Measurements from ENCODE around the gene ALDH3A1. TPM values are rescaled to one million over a fixed set of nuclear protein-coding genes. Genes with fewer than 3 reads are reported as not detected.
A peak's percentile ranks its signal among the peaks of the same experiment; 100 is the strongest.

ALDH3A1 gene
- total and polyA plus RNA-seq, 5 donors from 2014 or later: 0.14 TPM; not detected in 4

GRCh38 chr17:19756546-19756945 is 8.4 kb upstream of the ALDH3A1 start:
- H3K4me1 Mint-ChIP-seq: peaks cover 0 to 10% (median 2%) of the 10 kb centered on the region in 4 donors
- no peaks in the 10 kb centered on the region for H3K36me3 Mint-ChIP-seq
- DNase-seq: no peak
- no peak for ATAC-seq (ENCODE audit: low read depth in 2 of 2)
- no peak overlapping the region for H3K27ac ChIP-seq (ENCODE audit: insufficient read depth, low read length, poor library complexity, severe bottlenecking)
- H3K9me3 Mint-ChIP-seq: no peaks in the 10 kb centered on the region
- peaks cover 5% of the 10 kb centered on the region for H3K27me3 ChIP-seq (ENCODE audit: control insufficient read depth, insufficient read depth, low read length)
- H3K27ac Mint-ChIP-seq: no peak overlapping the region
- no peaks in the 10 kb centered on the region for H3K36me3 ChIP-seq (ENCODE audit: control insufficient read depth, insufficient read depth, low read length)
- H3K9me3 ChIP-seq (ENCODE audit: control insufficient read depth in 2 of 2, low read length in 2 of 2): no peaks in the 10 kb centered on the region
- no peaks in the 10 kb centered on the region for H3K4me1 ChIP-seq (ENCODE audit: control insufficient read depth, insufficient read depth, low read length, poor library complexity, severe bottlenecking)
- no peak overlapping the region for H3K4me3 ChIP-seq (ENCODE audit: low read depth, low read length)
- peaks cover 38% of the 10 kb centered on the region for H3K27me3 Mint-ChIP-seq
- H3K4me3 Mint-ChIP-seq: no peak overlapping the region

DNA sequence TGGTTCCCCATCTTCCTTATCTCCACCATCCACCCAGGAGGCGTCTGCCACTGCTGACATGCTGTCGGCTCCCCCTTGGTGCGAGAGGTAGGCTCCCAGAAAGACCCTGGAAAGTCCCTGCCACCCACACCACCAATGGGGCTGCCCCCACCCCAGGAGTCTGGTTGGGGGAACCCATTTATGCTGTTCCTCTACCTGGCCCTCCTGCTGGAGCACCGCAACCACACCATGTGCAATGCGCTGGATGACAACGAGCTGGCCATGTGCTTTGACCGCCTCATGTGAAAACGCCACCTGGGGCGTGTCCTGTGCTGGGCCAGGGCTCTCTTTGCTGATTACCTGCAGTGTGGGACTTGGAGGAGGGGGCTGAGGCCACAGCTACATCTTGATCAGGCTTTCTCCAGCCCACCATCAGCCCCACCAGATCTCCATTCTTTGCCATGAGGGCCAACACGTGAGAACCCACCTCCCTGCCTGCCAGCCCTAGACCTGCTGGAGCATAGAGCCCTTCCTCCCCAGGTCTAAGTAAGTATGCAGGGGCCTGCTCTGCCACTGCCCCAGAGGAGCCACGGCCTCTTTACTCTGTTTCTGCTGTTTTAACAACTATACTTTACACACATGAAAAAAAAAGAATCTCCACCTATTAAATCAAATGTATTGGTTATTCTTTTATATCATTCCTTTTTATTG is 7.9 kb upstream of the ALDH3A1 start:
- Mint-ChIP-seq H3K4me1 (peaks cover 0 to 9% (median 2%) of the 10 kb centered on the region in 4 donors), H3K27ac (peak overlapping the region in 1 of 3 donors; percentile 91), H3K27me3 (peaks cover 38% of the 10 kb centered on the region), H3K36me3 (no peaks in the 10 kb centered on the region), H3K4me3 (no peak overlapping the region), H3K9me3 (no peaks in the 10 kb centered on the region)
- H3K9me3 ChIP-seq (ENCODE audit: control insufficient read depth in 2 of 2, low read length in 2 of 2): no peaks in the 10 kb centered on the region
- no peak overlapping the region for H3K27ac ChIP-seq (ENCODE audit: insufficient read depth, low read length, poor library complexity, severe bottlenecking)
- ATAC-seq (ENCODE audit: low read depth in 2 of 2) (peak in 1 of 2 donors; percentile 28), DNase-seq (no peak)
- no peak overlapping the region for H3K4me3 ChIP-seq (ENCODE audit: low read depth, low read length)
- H3K27me3 ChIP-seq (ENCODE audit: control insufficient read depth, insufficient read depth, low read length): peaks cover 5% of the 10 kb centered on the region
- H3K36me3 ChIP-seq (ENCODE audit: control insufficient read depth, insufficient read depth, low read length): no peaks in the 10 kb centered on the region
- H3K4me1 ChIP-seq (ENCODE audit: control insufficient read depth, insufficient read depth, low read length, poor library complexity, severe bottlenecking): no peaks in the 10 kb centered on the region

GRCh38 chr17:19755392-19755791 is 7.3 kb upstream of the ALDH3A1 start:
- no peak for DNase-seq
- H3K36me3 Mint-ChIP-seq: no peaks in the 10 kb centered on the region
- H3K27me3 Mint-ChIP-seq: peaks cover 38% of the 10 kb centered on the region
- Histone ChIP-seq H3K36me3 (ENCODE audit: control insufficient read depth, insufficient read depth, low read length) (no peaks in the 10 kb centered on the region), H3K27ac (ENCODE audit: insufficient read depth, low read length, poor library complexity, severe bottlenecking) (no peak overlapping the region), H3K4me1 (ENCODE audit: control insufficient read depth, insufficient read depth, low read length, poor library complexity, severe bottlenecking) (no peaks in the 10 kb centered on the region), H3K4me3 (ENCODE audit: low read depth, low read length) (no peak overlapping the region), H3K27me3 (ENCODE audit: control insufficient read depth, insufficient read depth, low read length) (peaks cover 5% of the 10 kb centered on the region), H3K9me3 (ENCODE audit: control insufficient read depth in 2 of 2, low read length in 2 of 2) (no peaks in the 10 kb centered on the region)
- no peak for ATAC-seq (ENCODE audit: low read depth in 2 of 2)
- peaks cover 0 to 2% (median 0%) of the 10 kb centered on the region in 7 donors for H3K9me3 Mint-ChIP-seq
- H3K27ac Mint-ChIP-seq: peak overlapping the region in 1 of 3 donors; percentile 91
- H3K4me3 Mint-ChIP-seq: no peak overlapping the region
- H3K4me1 Mint-ChIP-seq: peaks cover 0 to 4% (median 2%) of the 10 kb centered on the region in 4 donors

DNA sequence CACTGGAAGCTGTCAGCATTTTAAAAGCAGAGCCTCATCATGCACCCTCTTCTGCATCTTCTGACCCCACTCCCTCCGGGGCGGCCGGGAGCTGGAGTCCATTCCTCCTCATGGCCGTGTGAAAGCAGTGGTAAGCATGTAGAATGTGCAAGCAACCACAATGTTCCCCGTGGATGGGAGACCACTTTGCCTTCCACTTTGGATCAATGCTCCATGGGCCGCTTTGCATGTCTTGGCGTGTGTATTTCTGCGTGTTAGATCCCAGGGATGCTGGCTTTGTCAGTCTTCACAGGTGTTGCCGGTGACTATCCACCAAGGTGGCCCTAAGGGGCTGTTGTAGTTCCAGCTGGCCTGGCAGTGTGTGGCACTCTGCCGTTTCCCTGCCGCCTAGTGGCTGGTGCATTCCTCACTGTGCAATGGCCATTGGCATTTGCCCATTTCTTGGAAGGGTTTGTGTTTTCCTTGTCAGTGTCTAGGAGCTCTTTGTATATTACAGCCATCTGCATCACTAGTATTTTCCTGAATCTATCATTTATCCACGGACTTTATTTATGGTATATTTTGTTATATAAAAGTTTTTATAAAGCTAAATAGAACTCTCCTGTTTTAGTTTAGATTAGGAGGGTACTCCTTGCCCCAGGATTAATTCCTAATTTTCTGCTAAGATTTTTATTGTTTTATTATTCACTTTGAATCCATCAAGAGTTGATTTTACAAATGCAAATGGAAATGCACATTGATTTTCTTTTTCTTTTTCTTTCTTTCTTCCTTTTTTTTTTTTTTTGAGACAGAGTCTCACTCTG is 5.8 kb upstream of the ALDH3A1 start:
- Histone ChIP-seq H3K27ac (ENCODE audit: insufficient read depth, low read length, poor library complexity, severe bottlenecking) (no peak overlapping the region), H3K9me3 (ENCODE audit: control insufficient read depth in 2 of 2, low read length in 2 of 2) (no peaks in the 10 kb centered on the region), H3K36me3 (ENCODE audit: control insufficient read depth, insufficient read depth, low read length) (no peaks in the 10 kb centered on the region), H3K4me3 (ENCODE audit: low read depth, low read length) (no peak overlapping the region), H3K4me1 (ENCODE audit: control insufficient read depth, insufficient read depth, low read length, poor library complexity, severe bottlenecking) (no peaks in the 10 kb centered on the region), H3K27me3 (ENCODE audit: control insufficient read depth, insufficient read depth, low read length) (peaks cover 5% of the 10 kb centered on the region)
- Mint-ChIP-seq H3K4me3 (no peak overlapping the region), H3K9me3 (peaks cover 0 to 2% (median 0%) of the 10 kb centered on the region in 7 donors), H3K36me3 (no peaks in the 10 kb centered on the region), H3K4me1 (peaks cover 0 to 3% (median 0%) of the 10 kb centered on the region in 4 donors), H3K27ac (no peak overlapping the region), H3K27me3 (peaks cover 36% of the 10 kb centered on the region)
- ATAC-seq (ENCODE audit: low read depth in 2 of 2) (no peak), DNase-seq (no peak)

DNA sequence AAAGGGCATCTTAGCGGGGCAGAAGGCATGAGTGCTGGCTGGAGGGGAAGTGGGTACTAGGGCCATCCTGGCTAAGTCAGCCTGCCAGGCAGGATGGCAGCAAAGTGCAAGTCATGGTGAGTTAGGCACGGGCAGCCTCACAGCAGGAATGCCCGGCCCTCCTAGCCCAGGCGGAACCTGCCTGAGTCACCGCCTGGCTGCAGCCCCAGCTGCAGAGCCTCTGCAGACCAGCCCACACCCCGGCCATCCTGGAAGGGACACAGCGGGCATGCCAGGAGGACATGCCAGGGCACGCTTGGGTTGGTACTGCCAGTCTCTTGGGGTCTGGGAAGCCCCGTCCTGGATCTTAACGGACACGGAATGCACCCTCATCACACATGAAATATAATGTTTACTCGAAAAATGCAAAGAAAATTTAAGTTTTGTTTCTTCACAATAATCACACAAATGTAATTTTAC is 5.0 kb upstream of the ALDH3A1 start:
- peaks cover 0 to 2% (median 0%) of the 10 kb centered on the region in 7 donors for H3K9me3 Mint-ChIP-seq
- H3K36me3 Mint-ChIP-seq: no peaks in the 10 kb centered on the region
- Histone ChIP-seq H3K27me3 (ENCODE audit: control insufficient read depth, insufficient read depth, low read length) (peaks cover 5% of the 10 kb centered on the region), H3K4me1 (ENCODE audit: control insufficient read depth, insufficient read depth, low read length, poor library complexity, severe bottlenecking) (no peaks in the 10 kb centered on the region), H3K9me3 (ENCODE audit: control insufficient read depth in 2 of 2, low read length in 2 of 2) (no peaks in the 10 kb centered on the region), H3K4me3 (ENCODE audit: low read depth, low read length) (no peak overlapping the region), H3K36me3 (ENCODE audit: control insufficient read depth, insufficient read depth, low read length) (no peaks in the 10 kb centered on the region), H3K27ac (ENCODE audit: insufficient read depth, low read length, poor library complexity, severe bottlenecking) (no peak overlapping the region)
- no peak for DNase-seq
- H3K4me1 Mint-ChIP-seq: peaks cover 0 to 2% (median 0%) of the 10 kb centered on the region in 4 donors
- no peak for ATAC-seq (ENCODE audit: low read depth in 2 of 2)
- H3K27me3 Mint-ChIP-seq: peaks cover 33% of the 10 kb centered on the region
- no peak overlapping the region for H3K27ac Mint-ChIP-seq
- H3K4me3 Mint-ChIP-seq: peak overlapping the region in 1 of 4 donors; percentile 4

- Histone ChIP-seq H3K36me3 (ENCODE audit: control insufficient read depth, insufficient read depth, low read length) (no peaks in the 10 kb centered on the region), H3K4me1 (ENCODE audit: control insufficient read depth, insufficient read depth, low read length, poor library complexity, severe bottlenecking) (no peaks in the 10 kb centered on the region), H3K9me3 (ENCODE audit: control insufficient read depth in 2 of 2, low read length in 2 of 2) (no peaks in the 10 kb centered on the region), H3K27me3 (ENCODE audit: control insufficient read depth, insufficient read depth, low read length) (peaks cover 5% of the 10 kb centered on the region), H3K27ac (ENCODE audit: insufficient read depth, low read length, poor library complexity, severe bottlenecking) (no peak overlapping the region), H3K4me3 (ENCODE audit: low read depth, low read length) (no peak overlapping the region)
- Mint-ChIP-seq H3K27me3 (peaks cover 33% of the 10 kb centered on the region), H3K4me3 (peak overlapping the region in 1 of 4 donors; percentile 4), H3K36me3 (no peaks in the 10 kb centered on the region), H3K27ac (no peak overlapping the region), H3K9me3 (peaks cover 0 to 2% (median 0%) of the 10 kb centered on the region in 7 donors), H3K4me1 (peaks cover 0 to 2% (median 0%) of the 10 kb centered on the region in 4 donors)
- ATAC-seq (ENCODE audit: low read depth in 2 of 2): no peak
- DNase-seq: no peak
Observed at GRCh38 chr17:19752216-19753050, 4.3 kb upstream of the ALDH3A1 start.

DNA sequence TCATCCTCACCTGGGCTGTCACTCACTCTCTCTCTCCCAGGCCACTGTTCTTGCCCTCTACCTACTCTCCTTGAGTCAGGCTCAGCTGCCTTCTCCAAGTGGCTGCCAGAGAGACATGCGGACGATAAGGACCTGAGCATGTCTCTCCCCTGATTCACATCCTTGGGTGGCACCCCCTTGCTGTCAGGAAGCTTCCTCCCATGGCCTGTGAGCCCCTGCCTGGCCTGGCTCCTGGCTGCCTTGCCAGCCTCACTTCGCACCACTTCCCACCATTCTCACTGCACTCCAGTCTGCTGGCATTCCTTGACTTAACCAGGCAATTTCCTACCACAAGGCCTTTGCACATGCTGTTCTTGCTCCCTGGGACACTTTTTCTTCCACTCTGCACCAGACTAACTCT is 2.7 kb upstream of the ALDH3A1 start:
- no peaks in the 10 kb centered on the region for H3K36me3 ChIP-seq (ENCODE audit: control insufficient read depth, insufficient read depth, low read length)
- H3K27ac Mint-ChIP-seq: peak overlapping the region in 1 of 3 donors; percentile 60
- no peak overlapping the region for H3K4me3 ChIP-seq (ENCODE audit: low read depth, low read length)
- H3K4me1 ChIP-seq (ENCODE audit: control insufficient read depth, insufficient read depth, low read length, poor library complexity, severe bottlenecking): no peaks in the 10 kb centered on the region
- no peak overlapping the region for H3K27ac ChIP-seq (ENCODE audit: insufficient read depth, low read length, poor library complexity, severe bottlenecking)
- DNase-seq (no peak), ATAC-seq (ENCODE audit: low read depth in 2 of 2) (no peak)
- no peaks in the 10 kb centered on the region for H3K9me3 ChIP-seq (ENCODE audit: control insufficient read depth in 2 of 2, low read length in 2 of 2)
- peaks cover 24% of the 10 kb centered on the region for H3K27me3 Mint-ChIP-seq
- H3K4me3 Mint-ChIP-seq: no peak overlapping the region
- peaks cover 5% of the 10 kb centered on the region for H3K27me3 ChIP-seq (ENCODE audit: control insufficient read depth, insufficient read depth, low read length)
- no peaks in the 10 kb centered on the region for H3K36me3 Mint-ChIP-seq
- peaks cover 0 to 2% (median 0%) of the 10 kb centered on the region in 7 donors for H3K9me3 Mint-ChIP-seq
- H3K4me1 Mint-ChIP-seq: peaks cover 0 to 2% (median 0%) of the 10 kb centered on the region in 4 donors

Data from CD4-positive, CD25-positive, alpha-beta regulatory T cell (primary cell).